Right lobe of liver (tissue), 4 donors: Measurements from ENCODE around the gene DNLZ.
"Not testable (repeated sequence)": the region's sequence is repeated elsewhere in the genome, so short reads cannot be mapped to it uniquely, and the experiment has no call there.

Experiments used
- POLR2A ChIP-seq: fragments of 450-650 bp; IDR thresholded peaks from one replicate; pipeline ENCODE4 v1.6.1; 2017; ENCODE audit warnings: antibody characterized with exemption, mild to moderate bottlenecking
- TF ChIP-seq, protein P1 (sequence below), 4 donors: fragments of 200-600 bp in 3 of 4; fragments of 450-650 bp in 1 of 4; IDR thresholded peaks; one replicate each; pipeline versions ENCODE4 v1.5.1 to v1.8.0; 2016 to 2022; ENCODE audit warnings: antibody characterized with exemption in 4 of 4, mild to moderate bottlenecking in 2 of 4
- donor health status: DM: no; HTN: no; CAD: no.
- donor health status: DM: no; HTN: no; CAD: no.
- donor health status: DM: no; HTN: yes; CAD: no.

DNA sequence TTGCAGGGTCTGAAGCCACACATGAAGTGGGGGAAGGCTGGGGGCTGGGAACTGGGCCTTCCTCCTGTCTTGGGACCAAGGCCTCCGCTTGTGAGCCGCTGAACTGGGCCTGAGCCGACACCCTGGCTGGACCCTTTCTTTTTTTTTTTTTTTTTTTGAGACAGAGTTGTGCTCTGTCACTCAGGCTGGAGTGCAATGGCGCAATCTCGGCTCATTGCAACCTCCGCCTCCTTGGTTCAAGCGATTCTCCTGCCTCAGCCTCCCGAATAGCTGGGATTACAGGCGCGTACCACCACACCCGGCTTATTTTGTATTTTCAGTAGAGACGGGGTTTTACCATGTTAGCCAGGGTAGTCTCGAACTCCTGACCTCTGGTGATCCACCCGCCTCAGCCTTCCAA, 44.3 kb downstream of the DNLZ start:
- TF ChIP-seq POLR2A: not testable (repeated sequence)
- TF ChIP-seq, protein P1, sequence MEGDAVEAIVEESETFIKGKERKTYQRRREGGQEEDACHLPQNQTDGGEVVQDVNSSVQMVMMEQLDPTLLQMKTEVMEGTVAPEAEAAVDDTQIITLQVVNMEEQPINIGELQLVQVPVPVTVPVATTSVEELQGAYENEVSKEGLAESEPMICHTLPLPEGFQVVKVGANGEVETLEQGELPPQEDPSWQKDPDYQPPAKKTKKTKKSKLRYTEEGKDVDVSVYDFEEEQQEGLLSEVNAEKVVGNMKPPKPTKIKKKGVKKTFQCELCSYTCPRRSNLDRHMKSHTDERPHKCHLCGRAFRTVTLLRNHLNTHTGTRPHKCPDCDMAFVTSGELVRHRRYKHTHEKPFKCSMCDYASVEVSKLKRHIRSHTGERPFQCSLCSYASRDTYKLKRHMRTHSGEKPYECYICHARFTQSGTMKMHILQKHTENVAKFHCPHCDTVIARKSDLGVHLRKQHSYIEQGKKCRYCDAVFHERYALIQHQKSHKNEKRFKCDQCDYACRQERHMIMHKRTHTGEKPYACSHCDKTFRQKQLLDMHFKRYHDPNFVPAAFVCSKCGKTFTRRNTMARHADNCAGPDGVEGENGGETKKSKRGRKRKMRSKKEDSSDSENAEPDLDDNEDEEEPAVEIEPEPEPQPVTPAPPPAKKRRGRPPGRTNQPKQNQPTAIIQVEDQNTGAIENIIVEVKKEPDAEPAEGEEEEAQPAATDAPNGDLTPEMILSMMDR (IDR thresholded peaks at IDR 0.05): not testable (repeated sequence)
